Amniotic epithelial cell (primary cell): ENCODE results near the gene CPLX4.
"Not testable (repeated sequence)": the region's sequence is repeated elsewhere in the genome, so short reads cannot be mapped to it uniquely, and the experiment has no call there.

Experiments used
- DNase-seq: peaks from one replicate; pipeline ENCODE4 v3.0.0-alpha.2; 2010; ENCODE audit warnings: low read depth

Gene CPLX4

DNA sequence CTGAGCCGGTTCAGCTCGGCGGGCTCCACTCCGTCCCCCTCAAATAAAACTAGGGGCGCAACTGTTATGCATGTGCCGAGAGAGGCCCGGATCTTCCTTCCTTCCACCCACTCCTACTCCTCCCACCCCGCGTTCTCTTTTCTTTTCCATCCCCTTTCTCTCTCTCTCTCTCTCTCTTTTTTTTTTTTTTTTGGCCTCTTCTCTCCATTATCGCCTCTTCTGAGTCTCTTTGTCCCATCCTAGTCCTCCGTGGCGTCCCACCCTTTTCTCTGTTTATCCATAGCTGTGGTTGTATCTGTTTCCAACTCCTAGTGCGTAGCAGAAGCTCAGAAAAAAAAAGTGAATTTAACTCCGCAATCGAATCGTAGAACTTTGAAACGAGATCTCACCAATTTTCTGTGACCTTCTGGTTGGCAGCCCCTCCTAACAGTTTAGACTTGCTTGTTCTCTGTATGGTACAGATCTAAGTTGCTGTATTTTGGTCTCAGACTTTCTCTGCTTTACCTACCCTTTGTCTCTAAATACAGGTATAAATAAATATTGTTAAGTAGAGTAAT is 48.8 kb downstream of the CPLX4 start:
- no peak for DNase-seq

DNA sequence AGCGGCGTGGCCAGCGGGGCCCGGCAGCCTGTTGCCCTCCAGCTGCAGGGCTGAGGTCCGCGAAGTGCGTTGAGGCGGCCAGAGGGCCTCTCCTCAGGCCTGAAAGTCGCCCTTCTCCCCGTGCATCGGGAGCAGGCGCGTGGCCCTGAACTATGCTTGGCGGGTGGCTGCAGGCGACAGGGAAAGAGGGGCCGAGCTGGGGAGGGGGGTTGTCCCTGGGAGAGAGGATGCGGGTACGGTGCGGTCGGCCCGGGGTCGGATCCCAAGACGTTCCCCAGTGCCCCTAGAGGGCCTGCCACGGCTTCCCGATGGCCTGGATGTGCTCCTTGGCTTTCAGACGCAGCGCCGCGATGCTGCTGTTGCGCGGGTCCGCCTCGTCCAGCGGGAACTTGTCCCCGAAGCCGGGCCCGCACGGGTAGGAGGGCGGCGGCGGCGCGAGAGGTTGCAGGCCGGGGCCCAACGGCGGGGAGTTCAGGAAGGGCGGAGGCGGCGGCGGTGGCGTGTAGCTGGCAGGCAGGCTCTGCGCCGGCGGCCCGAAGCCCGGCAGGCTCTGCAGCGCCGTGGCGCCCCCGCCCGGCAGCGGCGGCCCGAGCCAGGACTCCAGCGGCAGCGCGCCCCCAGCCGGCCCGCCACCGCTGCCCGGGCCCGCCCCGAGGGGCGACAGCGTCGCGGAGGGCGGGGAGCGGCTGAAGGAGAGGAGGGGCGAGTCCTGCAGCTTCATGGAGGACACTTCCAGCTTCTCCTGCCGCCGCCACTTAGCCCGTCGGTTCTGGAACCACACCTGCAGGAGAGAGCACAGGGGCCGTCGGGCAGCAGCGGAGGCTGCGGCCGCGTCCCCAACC is 49.5 kb downstream of the CPLX4 start:
- DNase-seq, result no peak

DNA sequence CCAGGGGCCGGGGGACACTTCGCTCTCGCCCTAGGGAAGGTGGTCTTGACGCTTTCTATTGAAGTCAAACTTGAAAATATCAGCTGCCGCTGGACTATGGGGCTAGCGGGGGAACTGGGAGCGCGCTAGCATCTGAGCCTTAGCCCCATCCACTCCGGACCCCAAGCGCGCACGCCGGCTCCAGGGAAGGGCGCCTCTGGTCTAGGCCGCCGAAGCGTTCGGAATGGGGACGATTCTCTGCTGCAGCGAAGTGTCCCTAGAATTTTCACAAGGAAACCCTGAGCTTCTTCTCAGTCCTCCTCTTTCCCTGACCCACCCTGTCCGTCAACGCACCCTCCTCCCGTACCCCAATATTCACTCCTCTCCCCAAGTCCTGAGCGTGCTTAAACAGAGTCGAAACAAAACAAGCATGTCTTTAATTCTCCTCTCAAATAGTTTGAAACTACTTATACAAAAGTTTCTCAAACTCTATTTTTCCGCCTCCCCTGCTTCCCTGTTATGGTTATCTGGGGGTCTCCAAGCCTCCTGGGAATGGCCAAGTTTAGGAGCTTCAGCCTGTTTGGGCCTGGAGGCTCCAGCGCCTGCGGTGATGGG is 50.2 kb downstream of the CPLX4 start:
- DNase-seq, result no peak

DNA sequence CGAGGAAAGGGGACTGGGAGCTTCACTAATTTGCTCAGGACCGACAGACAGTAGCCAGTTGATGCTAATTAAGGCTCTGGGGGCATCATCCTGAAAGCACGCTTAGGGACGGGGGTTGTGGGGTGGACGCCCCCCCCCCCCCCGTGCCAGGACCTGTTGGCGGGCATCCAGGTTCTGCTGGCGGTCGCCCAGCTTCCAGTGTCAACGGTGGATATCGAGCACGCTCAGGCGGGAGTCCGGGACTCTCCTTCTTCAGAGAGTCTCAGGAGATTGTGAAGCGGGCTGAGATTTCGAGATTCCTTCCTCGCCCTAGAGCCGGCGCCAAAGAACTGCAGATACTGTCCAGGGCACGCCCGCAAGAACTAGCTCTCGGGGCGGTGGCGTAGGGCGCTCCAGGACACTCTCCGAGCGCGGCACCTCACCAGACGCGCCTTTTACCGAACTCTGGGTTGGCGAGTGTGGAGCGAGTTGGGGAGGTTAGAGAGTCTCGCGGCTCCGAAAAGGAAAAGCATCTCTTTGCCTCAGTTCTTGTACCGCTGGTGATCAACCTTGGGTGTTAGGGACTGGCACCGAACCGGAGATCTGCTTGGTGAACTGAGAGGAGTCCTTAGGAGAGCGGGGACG is 50.8 kb downstream of the CPLX4 start:
- DNase-seq, result no peak

DNA sequence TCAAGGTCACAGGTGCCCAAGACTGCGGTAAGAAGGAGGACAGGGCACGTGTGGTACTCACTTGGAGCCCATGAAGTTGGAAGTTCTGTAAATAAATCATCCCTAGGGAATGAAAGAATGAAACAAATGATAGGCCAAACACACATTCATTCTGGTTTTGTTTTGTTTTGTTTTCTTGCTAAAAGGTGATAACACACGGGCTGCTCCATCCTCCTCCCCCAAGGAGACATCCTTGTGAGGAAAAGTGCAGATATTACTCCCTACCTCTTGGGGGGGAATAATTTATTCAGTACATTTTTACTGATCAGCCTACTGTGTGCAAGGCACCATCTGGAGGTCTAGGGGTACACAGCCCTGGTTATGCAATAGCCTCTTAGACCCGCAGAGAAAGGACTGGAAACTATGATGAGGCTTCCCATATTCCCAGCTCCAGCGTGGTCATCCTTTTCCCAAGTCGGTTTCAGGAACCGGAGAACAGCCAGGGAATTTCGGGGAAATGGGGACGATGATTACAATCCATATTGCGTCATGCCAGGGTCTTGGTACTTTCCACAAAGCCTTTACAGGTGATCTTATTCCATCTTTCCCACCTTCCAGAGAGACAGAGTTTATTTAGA is 51.5 kb downstream of the CPLX4 start:
- no peak for DNase-seq

DNA sequence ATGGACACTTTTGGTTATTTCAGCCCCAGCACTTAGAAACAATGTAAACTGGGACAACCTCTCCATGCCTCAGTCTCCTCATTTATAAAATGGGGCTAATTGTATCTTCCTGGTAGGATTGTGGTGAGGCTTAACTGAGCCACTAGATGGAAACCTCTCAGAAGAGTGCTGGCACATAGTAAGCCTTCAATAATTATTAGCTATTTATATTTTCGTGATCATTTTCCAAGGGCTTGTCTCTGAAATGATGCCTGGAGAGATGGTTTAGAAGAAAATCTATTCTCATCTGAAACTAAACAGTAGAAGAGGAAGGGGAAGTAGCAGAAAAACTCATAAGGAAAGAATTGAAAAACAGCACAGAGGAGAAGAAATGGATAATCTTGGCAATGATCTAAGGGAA is 52.0 kb downstream of the CPLX4 start:
- DNase-seq, result no peak

DNA sequence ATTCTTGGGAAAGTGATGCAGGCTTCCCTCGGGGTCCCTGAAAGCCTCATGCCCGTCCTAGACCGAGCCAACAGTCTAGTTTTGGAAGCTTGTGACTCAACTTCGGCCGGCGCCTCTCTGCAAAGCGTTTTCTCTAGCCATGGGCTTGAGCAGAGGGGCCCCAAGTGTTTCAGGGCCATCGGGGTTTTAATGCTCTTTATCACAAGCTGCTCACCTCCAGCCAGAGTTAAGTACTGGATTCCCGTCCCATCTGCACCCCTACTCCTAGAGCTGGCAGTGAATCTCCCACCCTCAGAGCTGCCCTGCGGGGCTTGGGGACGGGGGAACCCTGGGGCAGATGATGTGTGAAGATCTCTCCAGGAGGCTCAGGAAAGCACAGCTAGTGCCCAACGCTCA is 52.5 kb downstream of the CPLX4 start:
- no peak for DNase-seq

DNA sequence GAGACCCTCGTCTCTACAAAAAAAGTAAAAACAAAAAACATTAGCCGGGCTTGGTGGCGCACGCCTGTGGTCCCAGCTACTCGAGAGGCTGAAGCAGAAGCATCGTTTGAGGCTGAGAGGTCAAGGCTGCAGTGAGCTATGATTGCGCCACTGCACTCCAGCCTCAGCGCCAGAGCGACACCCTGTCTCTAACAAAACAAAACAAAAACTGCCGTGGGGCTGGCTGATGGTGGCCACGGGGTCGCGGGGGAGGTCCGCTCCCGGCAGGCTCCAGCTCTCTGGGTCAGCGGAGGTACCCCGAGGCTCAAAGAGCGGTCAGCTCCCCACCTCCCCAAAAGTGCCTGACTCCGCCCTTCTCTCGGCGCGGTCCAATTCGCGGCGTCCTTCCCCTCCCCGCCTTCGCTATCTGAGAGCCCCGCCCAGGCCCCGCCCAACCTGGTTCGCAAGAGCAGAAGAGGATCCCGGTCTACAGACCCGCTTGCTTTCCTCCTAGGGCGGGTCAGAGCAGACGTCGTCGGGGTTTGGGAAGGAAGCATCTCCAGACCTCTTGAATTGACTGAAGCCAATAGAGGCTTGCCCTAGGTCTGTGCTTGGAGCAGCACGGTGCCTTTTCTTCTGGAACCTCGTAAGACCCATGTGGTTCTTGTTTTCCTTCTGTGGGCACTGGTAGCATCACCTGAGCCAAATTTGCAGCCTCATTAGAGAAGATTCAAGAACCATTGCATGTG is 53.0 kb downstream of the CPLX4 start:
- no peak for DNase-seq

DNA sequence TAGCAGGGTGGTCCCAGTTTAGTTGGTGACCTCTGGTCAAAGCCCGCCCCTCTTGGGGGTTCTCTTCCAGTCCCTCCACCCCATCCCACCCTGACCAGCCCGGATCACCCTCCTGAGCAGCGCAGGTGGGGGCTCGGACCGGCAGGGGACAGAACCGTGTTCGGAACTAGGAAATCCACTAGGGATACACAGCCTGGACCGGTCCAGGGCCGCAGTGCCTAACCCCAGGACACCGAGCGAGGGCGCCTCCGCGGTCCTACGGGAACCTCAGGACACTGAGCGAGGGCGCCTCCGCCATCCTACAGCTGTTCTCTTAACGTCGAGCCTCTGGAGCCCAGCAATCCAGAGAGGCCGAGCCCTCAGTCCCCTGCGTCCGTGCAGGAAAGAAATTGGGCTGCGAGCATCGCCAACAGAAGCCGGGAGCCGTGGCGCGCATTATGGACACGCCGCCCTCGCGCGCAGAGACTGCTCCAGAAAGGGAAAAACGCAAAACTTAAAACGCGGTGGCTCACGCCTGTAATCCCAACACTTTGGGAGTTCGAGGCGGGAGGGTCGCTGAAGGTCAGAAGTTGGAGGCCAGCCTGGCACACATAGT is 53.7 kb downstream of the CPLX4 start:
- DNase-seq, result no peak

DNA sequence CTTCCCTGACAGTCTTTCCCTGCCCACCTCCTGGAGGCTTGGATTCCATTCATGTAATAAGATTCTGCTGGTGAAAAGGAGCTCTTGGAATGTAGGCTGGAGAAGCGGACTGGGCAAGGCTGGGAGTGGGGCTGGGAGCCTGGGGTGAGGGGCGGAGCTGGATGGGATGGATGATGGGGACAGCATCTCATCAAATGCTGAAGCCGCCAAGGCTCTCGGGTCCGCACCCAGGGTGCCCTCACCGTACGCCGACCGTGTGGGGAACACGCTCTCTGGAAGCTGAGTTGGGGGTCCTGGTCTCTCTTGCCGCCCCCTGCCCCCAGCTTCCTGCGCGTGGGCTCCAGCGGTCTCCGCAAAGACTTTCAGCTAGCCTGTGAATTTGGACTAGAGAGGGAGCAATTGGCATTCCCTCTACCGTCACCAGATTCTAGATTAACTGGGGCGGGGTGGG is 54.3 kb downstream of the CPLX4 start:
- DNase-seq, result no peak

DNA sequence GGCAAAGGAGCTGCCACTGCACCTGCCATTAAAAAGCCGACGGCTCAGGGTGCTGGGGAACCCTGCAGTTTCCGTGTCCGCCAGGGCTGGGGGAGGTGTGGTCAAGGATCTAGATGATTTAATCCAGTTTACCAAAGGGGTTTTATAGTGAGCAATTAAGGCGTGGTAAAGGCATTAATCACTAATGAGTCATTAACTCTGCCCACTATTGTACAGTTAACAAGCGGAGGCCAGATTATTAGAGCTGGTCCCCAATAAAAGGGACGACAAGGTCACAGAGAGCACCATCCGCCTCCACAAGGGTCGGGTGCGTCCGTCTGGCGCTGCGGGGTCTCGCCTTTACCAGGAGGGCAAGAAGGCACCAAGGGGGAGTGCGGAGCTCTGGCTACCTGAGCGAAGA is 54.8 kb downstream of the CPLX4 start:
- no peak for DNase-seq

DNA sequence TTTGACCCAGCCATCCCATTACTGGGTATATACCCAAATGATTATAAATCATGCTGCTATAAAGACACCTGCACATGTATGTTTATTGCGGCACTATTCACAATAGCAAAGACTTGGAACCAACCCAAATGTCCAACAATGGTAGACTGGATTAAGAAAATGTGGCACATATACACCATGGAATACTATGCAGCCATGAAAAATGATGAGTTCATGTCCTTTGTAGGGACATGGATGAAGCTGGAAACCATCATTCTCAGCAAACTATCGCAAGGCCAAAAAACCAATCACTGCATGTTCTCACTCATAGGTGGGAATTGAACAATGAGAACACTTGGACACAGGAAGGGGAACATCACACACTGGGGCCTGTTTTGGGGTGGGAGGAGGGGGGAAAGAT is 56.2 kb downstream of the CPLX4 start:
- DNase-seq, result not testable (repeated sequence)

DNA sequence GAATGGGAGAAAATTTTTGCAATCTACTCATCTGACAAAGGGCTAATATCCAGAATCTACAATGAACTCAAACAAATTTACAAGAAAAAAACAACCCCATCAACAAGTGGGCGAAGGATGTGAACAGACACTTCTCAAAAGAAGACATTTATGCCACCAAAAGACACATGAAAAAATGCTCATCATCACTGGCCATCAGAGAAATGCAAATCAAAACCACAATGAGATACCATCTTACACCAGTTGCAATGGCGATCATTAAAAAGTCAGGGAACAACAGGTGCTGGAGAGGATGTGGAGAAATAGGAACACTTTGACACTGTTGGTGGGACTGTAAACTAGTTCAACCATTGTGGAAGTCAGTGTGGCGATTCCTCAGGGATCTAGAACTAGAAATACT is 56.6 kb downstream of the CPLX4 start:
- not testable (repeated sequence) for DNase-seq

DNA sequence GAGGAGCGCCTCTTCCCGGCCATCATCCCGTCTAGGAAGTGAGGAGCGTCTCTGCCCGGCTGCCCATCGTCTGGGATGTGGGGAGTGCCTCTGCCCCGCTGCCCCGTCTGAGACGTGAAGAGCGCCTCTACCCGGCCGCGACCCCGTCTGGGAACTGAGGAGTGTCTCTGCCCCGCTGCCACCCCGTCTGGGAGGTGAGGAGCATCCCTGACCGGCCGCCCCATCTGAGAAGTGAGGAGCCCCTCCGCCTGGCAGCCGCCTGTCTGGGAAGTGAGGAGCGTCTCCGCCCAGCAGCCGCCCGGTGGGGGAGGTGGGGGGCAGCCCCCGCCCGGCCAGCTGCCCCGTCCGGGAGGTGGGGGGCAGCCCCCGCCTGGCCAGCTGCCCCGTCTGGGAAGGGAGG is 63.0 kb downstream of the CPLX4 start:
- not testable (repeated sequence) for DNase-seq

DNA sequence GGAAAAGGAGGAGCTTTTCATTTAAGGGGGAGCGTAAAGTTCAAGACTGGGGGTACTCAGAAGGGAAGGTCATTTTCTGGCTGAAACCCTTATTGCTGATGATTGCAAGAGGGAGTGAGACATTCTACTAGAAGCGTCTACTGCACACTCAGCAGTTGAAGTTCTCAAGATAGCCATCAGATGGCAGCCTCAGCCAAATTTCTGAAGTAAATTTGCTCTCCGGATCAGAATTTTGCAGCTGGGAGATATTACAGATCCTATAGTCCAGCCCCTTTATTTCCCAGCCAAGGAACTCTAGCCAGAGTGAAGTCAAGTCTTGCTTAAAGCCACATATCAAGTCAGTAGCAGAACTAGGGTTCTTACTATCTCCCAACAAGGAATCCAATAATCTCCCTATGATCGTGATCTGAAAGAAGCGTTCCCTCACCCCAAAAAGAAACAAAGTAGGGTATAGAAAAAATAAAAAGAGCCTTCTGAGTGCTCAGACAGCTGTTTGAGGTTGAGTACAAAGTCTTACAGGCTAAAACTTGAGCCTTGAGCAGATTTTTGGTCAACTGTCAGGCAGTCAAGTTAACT is 69.2 kb downstream of the CPLX4 start:
- DNase-seq, result peak; percentile 77

DNA sequence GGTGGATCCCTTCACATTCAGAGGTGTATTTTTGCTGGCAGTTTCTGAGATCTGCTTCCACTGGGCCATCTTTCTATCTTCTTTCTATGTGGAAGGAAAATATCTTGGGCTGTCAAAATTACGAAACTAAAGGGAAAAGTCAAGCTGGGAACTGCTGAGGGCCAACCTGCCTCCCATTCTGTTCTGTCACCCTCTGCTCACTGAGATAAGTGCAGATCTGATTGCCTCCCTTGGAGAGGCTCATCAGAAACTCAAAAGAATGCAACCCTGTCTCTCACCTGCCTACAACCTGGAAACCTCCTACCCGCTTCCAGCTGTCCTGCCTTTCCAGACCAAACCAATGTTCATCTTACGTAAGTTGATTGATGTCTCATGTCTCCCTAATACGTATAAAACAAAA is 71.7 kb downstream of the CPLX4 start:
- no peak for DNase-seq
